Adrenal gland (tissue), 5 donors: ENCODE results near the gene CDK15.

ENCODE experiments used
- CTCF ChIP-seq, 6 experiments: fragments of 450-650 bp in 4 of 6; fragments of 200-600 bp in 2 of 6; sonication (generic) in 1 of 6; IDR thresholded peaks; 1 replicate in 5 of 6; 2 replicates in 1 of 6; pipeline versions ENCODE4 v1.5.1 to v1.8.0; 2016 to 2021; ENCODE audit warnings: antibody characterized with exemption in 6 of 6, mild to moderate bottlenecking in 2 of 6, moderate library complexity in 1 of 6
- POLR2A ChIP-seq, 2 donors: fragments of 450-650 bp; IDR thresholded peaks; one replicate each; pipeline ENCODE4 v1.6.1; 2017; ENCODE audit warnings: antibody characterized with exemption in 2 of 2, mild to moderate bottlenecking in 2 of 2, moderate library complexity in 1 of 2
- donor health status: DM: no; HTN: no; CAD: no.

- no peak for TF ChIP-seq CTCF (IDR thresholded peaks at IDR 0.05)
- TF ChIP-seq POLR2A (IDR thresholded peaks at IDR 0.05), result no peak
These were observed 81.6 kb downstream of the CDK15 start for GRCh38 chr2:201887773-201888425.
